Stomach (tissue), 4 donors: ENCODE results near the gene LRRC74A.

Experiments used
- CTCF ChIP-seq, 7 experiments: fragments of 450-650 bp in 4 of 7; fragments of 200-600 bp in 3 of 7; sonication (generic) in 3 of 7; IDR thresholded peaks; one replicate each; pipeline ENCODE4 v1.5.1; 2016 to 2019; ENCODE audit warnings: antibody characterized with exemption in 7 of 7, control low read depth in 2 of 7, mild to moderate bottlenecking in 1 of 7
- POLR2A ChIP-seq, 4 donors: fragments of 450-650 bp; IDR thresholded peaks; one replicate each; pipeline ENCODE4 v1.6.1; 2016; ENCODE audit warnings: antibody characterized with exemption in 4 of 4, control low read depth in 2 of 4, mild to moderate bottlenecking in 1 of 4, moderate library complexity in 1 of 4
- POLR2AphosphoS5 ChIP-seq, 3 donors: sonication (generic); formaldehyde crosslinking; IDR thresholded peaks; one replicate each; pipeline ENCODE4 v1.6.1; 2016; ENCODE audit warnings: antibody characterized with exemption in 3 of 3

- TF ChIP-seq CTCF (IDR thresholded peaks at IDR 0.05), result no peak
- no peak for TF ChIP-seq POLR2A (IDR thresholded peaks at IDR 0.05)
- no peak for TF ChIP-seq POLR2AphosphoS5 (IDR thresholded peaks at IDR 0.05)
These were observed 3.6 kb downstream of the LRRC74A start for GRCh38 chr14:76829650-76830421.
